Prostate gland (tissue), 2 donors: Measurements from ENCODE around the gene NTM.

Source experiments
- POLR2AphosphoS5 ChIP-seq: sonication (generic); formaldehyde crosslinking; IDR thresholded peaks from one replicate; pipeline ENCODE4 v1.6.1; 2017; ENCODE audit warnings: antibody characterized with exemption
- TF ChIP-seq, protein P1 (sequence below), 4 experiments: fragments of 200-600 bp in 2 of 4; fragments of 450-650 bp in 2 of 4; sonication (generic) in 2 of 4; IDR thresholded peaks; 1 replicate in 3 of 4; 2 replicates in 1 of 4; pipeline ENCODE4 v1.5.1; 2016 to 2019; ENCODE audit warnings: antibody characterized with exemption in 4 of 4, mild to moderate bottlenecking in 2 of 4, moderate library complexity in 2 of 4

DNA sequence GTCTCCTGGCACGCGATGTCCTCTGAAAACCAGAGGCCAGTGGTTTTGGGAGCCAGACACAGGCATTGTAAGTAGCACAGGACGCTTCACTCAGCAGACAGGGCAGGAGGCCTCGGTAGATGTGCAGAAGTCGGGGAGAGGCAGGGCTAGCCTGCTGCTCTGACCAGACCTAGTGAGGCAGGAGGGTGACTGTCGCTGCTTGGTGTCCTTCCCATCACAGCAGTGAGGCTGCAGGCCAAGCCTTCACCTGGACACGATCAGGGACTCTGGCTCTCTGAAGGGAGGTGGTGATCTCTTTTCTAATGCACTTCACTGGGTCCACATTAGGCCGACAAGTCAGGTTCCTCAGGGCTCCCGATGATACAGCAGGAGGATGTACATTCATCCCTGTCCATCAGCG is 583.7 kb downstream of the NTM start:
- no peak for TF ChIP-seq POLR2AphosphoS5
- TF ChIP-seq, protein P1, sequence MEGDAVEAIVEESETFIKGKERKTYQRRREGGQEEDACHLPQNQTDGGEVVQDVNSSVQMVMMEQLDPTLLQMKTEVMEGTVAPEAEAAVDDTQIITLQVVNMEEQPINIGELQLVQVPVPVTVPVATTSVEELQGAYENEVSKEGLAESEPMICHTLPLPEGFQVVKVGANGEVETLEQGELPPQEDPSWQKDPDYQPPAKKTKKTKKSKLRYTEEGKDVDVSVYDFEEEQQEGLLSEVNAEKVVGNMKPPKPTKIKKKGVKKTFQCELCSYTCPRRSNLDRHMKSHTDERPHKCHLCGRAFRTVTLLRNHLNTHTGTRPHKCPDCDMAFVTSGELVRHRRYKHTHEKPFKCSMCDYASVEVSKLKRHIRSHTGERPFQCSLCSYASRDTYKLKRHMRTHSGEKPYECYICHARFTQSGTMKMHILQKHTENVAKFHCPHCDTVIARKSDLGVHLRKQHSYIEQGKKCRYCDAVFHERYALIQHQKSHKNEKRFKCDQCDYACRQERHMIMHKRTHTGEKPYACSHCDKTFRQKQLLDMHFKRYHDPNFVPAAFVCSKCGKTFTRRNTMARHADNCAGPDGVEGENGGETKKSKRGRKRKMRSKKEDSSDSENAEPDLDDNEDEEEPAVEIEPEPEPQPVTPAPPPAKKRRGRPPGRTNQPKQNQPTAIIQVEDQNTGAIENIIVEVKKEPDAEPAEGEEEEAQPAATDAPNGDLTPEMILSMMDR (IDR thresholded peaks at IDR 0.05): no peak
